GM18511 (cell line): ENCODE data around the gene ARMC7.
"Not testable (repeated sequence)": the region's sequence is repeated elsewhere in the genome, so short reads cannot be mapped to it uniquely, and the experiment has no call there.

ENCODE experiments used
- ATAC-seq: cut with Tn5 transposase; IDR thresholded peaks from one replicate; pipeline ENCODE4 v1.9.1; 2021; ENCODE audit warnings: mild to moderate bottlenecking, moderate library complexity; ENCODE audit not compliant: unreplicated experiment

ARMC7 gene

DNA sequence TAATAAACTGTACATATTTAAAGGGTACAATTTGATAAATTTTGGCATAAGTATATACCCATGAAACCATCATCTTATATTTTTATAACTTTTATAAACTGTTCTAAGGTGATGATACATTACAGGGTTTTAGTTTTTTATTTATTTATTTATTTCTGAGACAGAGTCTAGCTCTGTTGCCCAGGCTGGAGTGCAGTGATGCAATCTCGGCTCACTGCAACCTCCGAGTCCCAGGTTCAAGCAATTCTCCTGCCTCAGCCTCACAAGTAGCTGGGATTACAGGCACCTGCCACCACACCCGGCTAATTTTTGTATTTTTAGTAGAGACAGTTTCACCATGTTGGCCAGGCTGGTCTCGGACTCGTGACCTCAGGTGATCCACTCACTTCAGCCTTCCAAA lies 18.2 kb downstream of the ARMC7 start:
- not testable (repeated sequence) for ATAC-seq

GRCh38 chr17:75128694-75129505 lies 19.1 kb downstream of the ARMC7 start:
- no peak for ATAC-seq

- ATAC-seq: no peak
These were observed 19.8 kb downstream of the ARMC7 start for GRCh38 chr17:75129576-75129975.

GRCh38 chr17:75130059-75130631 lies 20.4 kb downstream of the ARMC7 start:
- ATAC-seq: no peak

DNA sequence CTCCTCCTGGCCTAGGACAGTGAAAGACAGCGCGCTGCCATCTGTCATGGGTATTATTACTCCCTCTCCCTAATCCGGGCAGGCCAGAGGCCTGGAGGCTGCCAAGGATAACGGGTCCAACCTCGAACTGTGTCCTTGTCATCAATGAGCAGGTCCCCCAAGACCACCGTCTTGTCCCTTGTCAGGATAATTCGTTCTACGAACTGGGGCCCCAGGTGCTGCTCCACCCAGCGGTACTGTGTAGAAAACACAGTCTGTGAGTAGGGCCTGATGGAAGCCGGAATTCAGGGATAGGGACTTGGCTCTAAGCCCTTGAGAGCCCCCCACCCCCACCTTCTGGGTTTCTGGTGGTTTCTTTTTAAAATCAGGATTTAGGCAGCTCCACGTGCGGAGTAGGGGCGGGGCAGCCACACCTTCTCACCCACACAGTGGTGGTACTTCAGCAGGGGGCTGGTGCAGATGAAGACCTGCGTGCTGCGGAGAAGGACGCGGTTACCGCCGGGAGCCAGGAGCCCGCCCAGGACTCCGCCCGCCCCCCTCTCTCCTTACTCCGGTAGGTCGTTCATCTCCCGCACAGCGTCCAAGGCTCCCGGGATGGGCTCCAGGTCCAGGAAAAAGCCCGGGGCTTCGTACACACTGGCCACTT lies 21.0 kb downstream of the ARMC7 start:
- ATAC-seq: peak; percentile 32

DNA sequence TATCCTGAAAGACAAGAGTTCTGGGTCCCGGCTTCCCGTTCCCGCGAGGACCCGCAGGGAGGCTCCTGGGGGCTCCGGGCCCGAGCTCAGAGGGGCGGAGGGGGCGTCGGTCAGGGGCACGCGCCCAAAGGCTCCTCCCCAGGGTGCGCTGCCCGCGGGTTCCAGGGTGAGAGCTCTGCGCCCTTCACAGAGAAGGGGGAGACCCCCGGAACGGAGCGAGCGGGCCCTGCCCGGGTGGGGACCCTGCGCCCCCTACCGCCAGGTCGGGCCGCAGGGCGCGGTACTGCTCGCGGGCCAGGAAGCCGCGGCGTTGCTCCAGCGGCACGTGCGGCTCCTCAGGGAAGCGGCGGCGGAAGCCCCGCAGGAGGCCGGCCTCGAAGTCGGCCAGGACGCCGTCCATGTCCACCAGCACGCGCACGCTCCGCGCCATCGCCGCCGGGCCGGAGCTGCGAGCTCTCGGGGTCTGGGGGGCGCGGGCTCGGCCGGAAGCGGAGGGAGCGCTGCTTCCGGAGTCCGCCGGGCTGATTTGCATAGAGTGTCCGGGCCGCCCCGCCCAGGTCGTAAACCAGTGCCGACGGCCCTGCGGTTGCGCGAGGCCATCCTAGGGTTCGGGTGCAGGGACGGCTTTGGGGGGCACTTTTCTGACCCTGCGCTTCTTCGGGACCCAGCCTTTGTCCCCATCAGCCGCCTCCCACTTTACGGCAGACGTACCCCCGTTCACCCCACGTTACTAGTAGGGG lies 21.7 kb downstream of the ARMC7 start, which contains the start of gene NT5C:
NT5C (minus strand) TSS at position 465 of the 740 bp plus-strand sequence; CDS start at position 430, 35 bp downstream.
- peak; percentile 82 for ATAC-seq

- not testable (repeated sequence) for ATAC-seq
These were observed 22.5 kb downstream of the ARMC7 start for GRCh38 chr17:75132018-75133000.

DNA sequence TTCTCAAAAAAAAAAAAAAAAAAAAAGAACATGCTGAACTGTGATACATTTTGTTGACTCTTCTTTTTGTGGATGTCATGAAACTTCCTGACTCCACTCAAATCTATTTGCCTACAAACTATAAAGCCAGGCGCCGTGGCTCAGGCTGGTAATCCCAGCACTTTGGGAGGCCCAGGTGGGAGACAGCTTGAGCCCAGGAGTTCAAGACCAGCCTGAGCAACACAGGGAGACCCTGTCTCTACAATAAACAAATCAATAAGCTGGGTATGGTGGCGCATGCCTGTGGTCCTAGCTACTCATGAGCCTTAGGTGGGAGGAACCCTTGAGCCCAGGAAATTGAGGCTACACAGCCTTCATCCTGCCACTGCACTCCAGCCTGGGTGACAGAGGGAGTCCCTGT lies 23.2 kb downstream of the ARMC7 start:
- no peak for ATAC-seq

GRCh38 chr17:75133607-75134347 lies 24.0 kb downstream of the ARMC7 start:
- not testable (repeated sequence) for ATAC-seq

DNA sequence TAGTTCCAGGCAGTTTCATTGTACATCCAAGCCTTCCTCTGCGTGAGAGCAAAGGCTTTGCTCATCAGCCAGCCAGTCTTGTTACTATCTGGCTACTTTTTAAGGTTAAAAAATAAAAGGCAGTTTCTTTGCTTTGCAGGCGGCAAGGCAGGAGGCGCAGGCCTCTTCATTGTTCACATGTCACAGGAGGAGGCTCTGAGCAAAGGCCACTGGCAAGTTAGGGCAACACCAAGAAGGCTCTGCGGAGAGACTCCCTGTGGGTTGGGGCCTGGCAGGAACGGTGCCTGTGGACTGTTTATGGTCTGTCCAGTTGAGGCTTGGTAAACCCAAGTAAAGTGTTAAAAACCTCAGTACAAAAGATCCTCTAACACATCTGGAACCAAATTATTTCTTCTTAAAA lies 25.7 kb downstream of the ARMC7 start:
- ATAC-seq: no peak

DNA sequence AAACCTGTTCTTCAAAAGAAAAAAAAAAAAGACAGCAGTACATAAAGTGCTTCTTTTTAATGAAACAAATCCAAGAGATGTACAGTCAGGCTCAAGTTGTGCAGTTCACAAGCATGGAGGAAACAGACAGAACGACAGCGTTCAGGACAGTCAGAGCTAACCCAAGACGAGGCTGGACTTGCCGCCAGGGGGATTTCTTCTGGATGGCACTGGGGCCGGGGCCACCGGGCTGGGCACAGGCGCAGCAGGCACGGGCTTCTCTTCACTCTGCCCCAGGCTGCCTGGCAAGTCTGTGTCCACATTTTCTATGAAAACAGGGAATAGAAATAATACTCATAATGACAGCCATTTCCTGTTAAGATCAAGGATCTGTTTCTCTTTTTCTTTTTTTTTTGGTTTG lies 26.2 kb downstream of the ARMC7 start:
- no peak for ATAC-seq

DNA sequence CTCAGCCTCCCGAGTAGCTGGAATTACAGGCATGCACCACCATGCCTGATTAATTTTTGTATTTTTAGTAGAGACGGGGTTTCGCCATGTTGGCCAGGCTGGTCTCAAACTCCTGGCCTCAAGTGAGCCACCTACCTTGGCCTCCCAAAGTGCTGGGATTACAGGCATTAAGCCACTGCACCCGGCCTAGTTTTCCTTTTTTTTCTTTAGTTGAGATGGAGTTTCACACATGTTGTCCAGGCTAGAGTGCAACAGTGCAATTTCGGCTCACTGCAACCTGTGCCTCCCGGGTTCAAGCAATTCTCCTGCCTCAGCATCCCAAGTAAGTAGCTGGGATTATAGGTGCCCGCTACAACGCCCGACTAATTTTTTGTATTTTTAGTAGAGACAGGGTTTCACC lies 28.0 kb downstream of the ARMC7 start:
- not testable (repeated sequence) for ATAC-seq

DNA sequence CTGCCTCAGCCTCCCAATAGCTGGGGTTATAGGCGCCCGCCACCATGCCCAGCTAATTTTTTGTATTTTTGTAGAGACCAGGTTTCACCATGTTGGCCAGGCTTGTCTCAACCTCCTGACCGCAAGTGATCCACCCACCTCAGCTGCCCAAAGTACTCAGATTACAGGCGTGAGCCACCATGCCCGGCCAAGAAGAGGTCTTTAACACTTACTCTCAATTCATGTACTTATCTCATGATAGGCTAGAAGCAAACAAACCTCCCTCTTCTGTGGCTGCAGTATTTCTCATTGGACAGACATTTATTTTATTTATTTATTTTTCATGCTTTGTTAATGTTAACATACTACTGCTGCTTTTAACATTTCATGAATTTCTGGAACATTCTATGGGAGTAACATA lies 28.8 kb downstream of the ARMC7 start:
- ATAC-seq: no peak

- ATAC-seq: no peak
These were observed 32.6 kb downstream of the ARMC7 start for GRCh38 chr17:75142236-75142971.

GRCh38 chr17:75144816-75145512 lies 35.2 kb downstream of the ARMC7 start:
- ATAC-seq: no peak

- ATAC-seq: no peak
These were observed 36.8 kb downstream of the ARMC7 start for GRCh38 chr17:75146592-75146991.

- no peak for ATAC-seq
These were observed 38.2 kb downstream of the ARMC7 start for GRCh38 chr17:75147878-75148546.

GRCh38 chr17:75151930-75152329 lies 42.2 kb downstream of the ARMC7 start:
- ATAC-seq: no peak
